ENCODE measurements around the gene OSER1. TPM values are rescaled to one million over a fixed set of nuclear protein-coding genes. Genes with fewer than 3 reads are reported as not detected.

OSER1 gene
- total and polyA plus RNA-seq, 9 of the 15 experiments (the other 6 are each of a cell fraction or from before 2014, with no cell fraction given), result 15.5 to 57.3 (median 19.9) TPM

GRCh38 chr20:44210406-44211176, at the start of gene OSER1 (continued):
- TF ChIP-seq, protein P1, sequence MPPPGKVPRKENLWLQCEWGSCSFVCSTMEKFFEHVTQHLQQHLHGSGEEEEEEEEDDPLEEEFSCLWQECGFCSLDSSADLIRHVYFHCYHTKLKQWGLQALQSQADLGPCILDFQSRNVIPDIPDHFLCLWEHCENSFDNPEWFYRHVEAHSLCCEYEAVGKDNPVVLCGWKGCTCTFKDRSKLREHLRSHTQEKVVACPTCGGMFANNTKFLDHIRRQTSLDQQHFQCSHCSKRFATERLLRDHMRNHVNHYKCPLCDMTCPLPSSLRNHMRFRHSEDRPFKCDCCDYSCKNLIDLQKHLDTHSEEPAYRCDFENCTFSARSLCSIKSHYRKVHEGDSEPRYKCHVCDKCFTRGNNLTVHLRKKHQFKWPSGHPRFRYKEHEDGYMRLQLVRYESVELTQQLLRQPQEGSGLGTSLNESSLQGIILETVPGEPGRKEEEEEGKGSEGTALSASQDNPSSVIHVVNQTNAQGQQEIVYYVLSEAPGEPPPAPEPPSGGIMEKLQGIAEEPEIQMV (tag; conservative IDR thresholded peaks at IDR 0.05; ENCODE audit: low read depth), result no peak
- no peak for TF ChIP-seq PRMT5 (CRISPR knock-in tag; IDR thresholded peaks at IDR 0.05)
- TF ChIP-seq, protein P2, sequence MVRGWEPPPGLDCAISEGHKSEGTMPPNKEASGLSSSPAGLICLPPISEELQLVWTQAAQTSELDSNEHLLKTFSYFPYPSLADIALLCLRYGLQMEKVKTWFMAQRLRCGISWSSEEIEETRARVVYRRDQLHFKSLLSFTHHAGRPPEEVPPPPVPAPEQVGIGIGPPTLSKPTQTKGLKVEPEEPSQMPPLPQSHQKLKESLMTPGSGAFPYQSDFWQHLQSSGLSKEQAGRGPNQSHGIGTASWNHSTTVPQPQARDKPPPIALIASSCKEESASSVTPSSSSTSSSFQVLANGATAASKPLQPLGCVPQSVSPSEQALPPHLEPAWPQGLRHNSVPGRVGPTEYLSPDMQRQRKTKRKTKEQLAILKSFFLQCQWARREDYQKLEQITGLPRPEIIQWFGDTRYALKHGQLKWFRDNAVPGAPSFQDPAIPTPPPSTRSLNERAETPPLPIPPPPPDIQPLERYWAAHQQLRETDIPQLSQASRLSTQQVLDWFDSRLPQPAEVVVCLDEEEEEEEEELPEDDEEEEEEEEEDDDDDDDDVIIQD (CRISPR knock-in tag; IDR thresholded peaks at IDR 0.05), result 0 out of 2 replicates have a peak, but pooled peaks have one; percentile 34
- TF ChIP-seq BRD9 (IDR thresholded peaks at IDR 0.05; ENCODE audit: low read depth, partially characterized antibody), result no peak
- TF ChIP-seq, protein P3, sequence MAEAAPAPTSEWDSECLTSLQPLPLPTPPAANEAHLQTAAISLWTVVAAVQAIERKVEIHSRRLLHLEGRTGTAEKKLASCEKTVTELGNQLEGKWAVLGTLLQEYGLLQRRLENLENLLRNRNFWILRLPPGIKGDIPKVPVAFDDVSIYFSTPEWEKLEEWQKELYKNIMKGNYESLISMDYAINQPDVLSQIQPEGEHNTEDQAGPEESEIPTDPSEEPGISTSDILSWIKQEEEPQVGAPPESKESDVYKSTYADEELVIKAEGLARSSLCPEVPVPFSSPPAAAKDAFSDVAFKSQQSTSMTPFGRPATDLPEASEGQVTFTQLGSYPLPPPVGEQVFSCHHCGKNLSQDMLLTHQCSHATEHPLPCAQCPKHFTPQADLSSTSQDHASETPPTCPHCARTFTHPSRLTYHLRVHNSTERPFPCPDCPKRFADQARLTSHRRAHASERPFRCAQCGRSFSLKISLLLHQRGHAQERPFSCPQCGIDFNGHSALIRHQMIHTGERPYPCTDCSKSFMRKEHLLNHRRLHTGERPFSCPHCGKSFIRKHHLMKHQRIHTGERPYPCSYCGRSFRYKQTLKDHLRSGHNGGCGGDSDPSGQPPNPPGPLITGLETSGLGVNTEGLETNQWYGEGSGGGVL (CRISPR knock-in tag; IDR thresholded peaks at IDR 0.05), result no peak
- TF ChIP-seq KLF6 (CRISPR knock-in tag; IDR thresholded peaks at IDR 0.05; ENCODE audit: borderline replicate concordance), result peak; percentile 82; the same call in 1 of the 2 replicates
- TF ChIP-seq ZNF511 (CRISPR knock-in tag; IDR thresholded peaks at IDR 0.05), result 0 out of 2 replicates have a peak, but pooled peaks have one; percentile 65
- TF ChIP-seq ZNF311 (CRISPR knock-in tag; IDR thresholded peaks at IDR 0.05), result no peak
- TF ChIP-seq SMC3 (conservative IDR thresholded peaks at IDR 0.05; ENCODE audit: insufficient read depth, low read depth, low read length), result no peak
- TF ChIP-seq TCF3 (CRISPR knock-in tag; IDR thresholded peaks at IDR 0.05), result 0 out of 2 replicates have a peak, but pooled peaks have one; percentile 19
- no peak for TF ChIP-seq ETV6 (IDR thresholded peaks at IDR 0.05; ENCODE audit: borderline replicate concordance in 1 of 2, low read depth in 2 of 2, low read length in 1 of 2)
- TF ChIP-seq ETV6 (CRISPR knock-in tag; IDR thresholded peaks at IDR 0.05; ENCODE audit: borderline replicate concordance), result no peak
- TF ChIP-seq ATF2 (CRISPR knock-in tag; IDR thresholded peaks at IDR 0.05), result peak; percentile 58; the same call in 1 of the 2 replicates
- TF ChIP-seq BRD4 (IDR thresholded peaks at IDR 0.05), result no peak
- no peak for TF ChIP-seq ZNF780A (CRISPR knock-in tag; IDR thresholded peaks at IDR 0.05)
- TF ChIP-seq MCM7 (IDR thresholded peaks at IDR 0.05), result no peak
- TF ChIP-seq CHD4 (IDR thresholded peaks at IDR 0.05; ENCODE audit: insufficient read depth, insufficient replicate concordance, low read depth, low read length, poor library complexity, severe bottlenecking), result no peak
- TF ChIP-seq PHF21A (IDR thresholded peaks at IDR 0.05; ENCODE audit: borderline replicate concordance, low read depth), result peak; percentile 99
- no peak for TF ChIP-seq DLX4 (CRISPR knock-in tag; IDR thresholded peaks at IDR 0.05)
